ENCODE measurements around the gene WDR41. TPM values are rescaled to one million over a fixed set of nuclear protein-coding genes. Genes with fewer than 3 reads are reported as not detected.
"Not testable (repeated sequence)": the region's sequence is repeated elsewhere in the genome, so short reads cannot be mapped to it uniquely, and the experiment has no call there.

Gene WDR41
- total and polyA plus RNA-seq, 9 of the 15 experiments (the other 6 are each of a cell fraction or from before 2014, with no cell fraction given): 33.6 to 67.2 (median 55.5) TPM

DNA sequence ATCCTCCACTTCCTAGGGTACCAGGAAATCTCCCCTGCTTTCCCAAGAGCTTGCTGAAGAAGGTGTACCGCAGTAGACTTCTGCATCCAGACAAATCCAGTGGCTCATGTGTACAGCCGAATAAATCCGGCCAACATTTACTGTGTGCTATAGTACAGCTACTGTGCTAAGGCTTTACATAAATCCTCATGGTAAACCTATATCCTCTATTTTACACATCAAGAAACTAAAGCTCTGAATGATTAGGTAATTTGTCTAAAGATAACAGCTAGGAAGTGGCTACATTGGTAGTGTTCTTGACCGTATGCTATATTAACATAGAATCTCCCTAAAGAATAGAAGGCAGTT is 511 bp upstream of the WDR41 start:
- peaks cover 4 to 5% of the 10 kb centered on the region in 2 experiments; a peak in 1 of 5 replicates for H3K4me1 ChIP-seq (replicated peaks in 1 of 2; ENCODE audit: control insufficient read depth in 2 of 2, insufficient read depth in 2 of 2, low read length in 2 of 2)
- H3K9me1 ChIP-seq (ENCODE audit: control insufficient read depth, insufficient read depth, low read length): no peaks in the 10 kb centered on the region
- H3K4me3 ChIP-seq: peak overlapping the region; percentile 66
- BruUV-seq (replicated peaks): no TSS peak
- in situ Hi-C loops (cut with MboI) (no loop called here), intact Hi-C loops (cut with micrococcal nuclease) (loop anchor here (1.0 to 5.0 kb wide), 2 partner anchors 348 to 625 kb away; no protein-coding TSS in a partner anchor)
- ATAC-seq (no peak), FAIRE-seq (no peak), DNase-seq (ENCODE audit: extremely low read depth in 1 of 4, low spot score in 3 of 4) (no peak)
- peaks cover 21% of the 10 kb centered on the region for H3K79me2 ChIP-seq (ENCODE audit: control insufficient read depth, insufficient read depth, low read length)
- H3K9me3 ChIP-seq (replicated peaks; ENCODE audit: control insufficient read depth, insufficient read depth, low read depth, low read length): no peaks in the 10 kb centered on the region
- ChIA-PET POLR2A (interaction anchor here (0.5 to 1.4 kb wide), 7 partner anchors 8 to 1967 kb away, joined by 3 read pairs; partner anchors contain the start of gene AP3B1), CTCF (ENCODE audit: low intra/inter-chr PET ratio) (no interaction called here)
- TF ChIP-seq, protein P1, sequence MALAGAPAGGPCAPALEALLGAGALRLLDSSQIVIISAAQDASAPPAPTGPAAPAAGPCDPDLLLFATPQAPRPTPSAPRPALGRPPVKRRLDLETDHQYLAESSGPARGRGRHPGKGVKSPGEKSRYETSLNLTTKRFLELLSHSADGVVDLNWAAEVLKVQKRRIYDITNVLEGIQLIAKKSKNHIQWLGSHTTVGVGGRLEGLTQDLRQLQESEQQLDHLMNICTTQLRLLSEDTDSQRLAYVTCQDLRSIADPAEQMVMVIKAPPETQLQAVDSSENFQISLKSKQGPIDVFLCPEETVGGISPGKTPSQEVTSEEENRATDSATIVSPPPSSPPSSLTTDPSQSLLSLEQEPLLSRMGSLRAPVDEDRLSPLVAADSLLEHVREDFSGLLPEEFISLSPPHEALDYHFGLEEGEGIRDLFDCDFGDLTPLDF (CRISPR knock-in tag; IDR thresholded peaks at IDR 0.05): no peak
- no peaks in the 10 kb centered on the region for H4K20me1 ChIP-seq (replicated peaks; ENCODE audit: control insufficient read depth, insufficient read depth, low read length)
- 0 out of 4 replicates have a peak overlapping the region, but pooled peaks of 1 of the 2 experiments have one; percentile 96 for H3K9ac ChIP-seq (ENCODE audit: insufficient read depth in 1 of 2, low read depth in 2 of 2, low read length in 2 of 2)
- peak overlapping the region; percentile 89 for H2AFZ ChIP-seq (ENCODE audit: low read depth, low read length)
- WGBS (ENCODE audit: insufficient coverage, low coverage, missing lambda C conversion rate): 17% methylated on average over 4 of the region's 4 CpGs
- H3K36me3 ChIP-seq (ENCODE audit: control insufficient read depth, insufficient read depth, low read length): peaks cover 7% of the 10 kb centered on the region; the same call in 2 of the 3 replicates
- H3K27me3 ChIP-seq (ENCODE audit: control insufficient read depth in 2 of 2, insufficient read depth in 2 of 2, low read length in 2 of 2): no peaks in the 10 kb centered on the region
- no peak overlapping the region for H3K27ac ChIP-seq (ENCODE audit: extremely low read depth, low read depth, low read length)
- H3K4me2 ChIP-seq (ENCODE audit: insufficient read depth, low read length): no peak overlapping the region

DNA sequence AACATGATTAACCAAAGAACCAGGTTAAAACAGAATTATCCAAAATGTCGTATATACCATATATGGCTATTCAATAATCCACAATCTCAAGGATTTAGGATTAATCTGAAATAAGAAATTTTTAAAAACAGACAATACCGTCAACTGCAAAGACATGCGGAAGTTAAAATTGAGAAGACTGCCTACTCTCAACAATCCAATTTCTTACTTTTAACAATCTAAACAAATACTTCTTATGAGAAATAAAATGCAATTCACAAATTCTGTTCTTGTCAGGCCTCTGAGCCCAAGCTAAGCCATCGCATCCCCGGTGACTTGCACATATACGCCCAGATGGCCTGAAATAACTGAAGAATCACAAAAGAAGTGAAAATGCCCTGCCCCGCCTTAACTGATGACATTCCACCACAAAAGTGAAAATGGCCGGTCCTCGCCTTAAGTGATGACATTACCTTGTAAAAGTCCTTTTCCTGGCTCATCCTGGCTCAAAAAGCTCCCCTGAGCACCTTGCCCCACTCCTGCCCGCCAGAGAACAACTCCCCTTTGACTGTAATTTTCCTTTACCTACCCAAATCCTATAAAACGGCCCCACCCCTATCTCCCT is 1.3 kb downstream of the WDR41 start:
- in situ Hi-C loops (cut with MboI); H3K9me1 ChIP-seq (ENCODE audit: control insufficient read depth, insufficient read depth, low read length); CTCF ChIA-PET (ENCODE audit: low intra/inter-chr PET ratio); BruUV-seq (replicated peaks); H3K4me1 ChIP-seq (replicated peaks in 1 of 2; ENCODE audit: control insufficient read depth in 2 of 2, insufficient read depth in 2 of 2, low read length in 2 of 2); H4K20me1 ChIP-seq (replicated peaks; ENCODE audit: control insufficient read depth, insufficient read depth, low read length); H3K27me3 ChIP-seq (ENCODE audit: control insufficient read depth in 2 of 2, insufficient read depth in 2 of 2, low read length in 2 of 2); H3K9me3 ChIP-seq (replicated peaks; ENCODE audit: control insufficient read depth, insufficient read depth, low read depth, low read length); FAIRE-seq: not testable (repeated sequence)
- H3K36me3 ChIP-seq (ENCODE audit: control insufficient read depth, insufficient read depth, low read length): peaks cover 11% of the 10 kb centered on the region
- intact Hi-C loops (cut with micrococcal nuclease): loop anchor here (5.0 kb wide), 1 partner anchor 624 kb away; no protein-coding TSS in a partner anchor
- H3K4me3 ChIP-seq: peak overlapping the region; percentile 66
- DNase-seq (ENCODE audit: extremely low read depth in 1 of 4, low spot score in 3 of 4) (peak in 1 of 4 experiments; percentile 36), ATAC-seq (0 out of 3 replicates have a peak, but pooled peaks have one; percentile 6)
- peak overlapping the region; percentile 89 for H2AFZ ChIP-seq (ENCODE audit: low read depth, low read length)
- H3K27ac ChIP-seq (ENCODE audit: extremely low read depth, low read depth, low read length): peak overlapping the region; percentile 78
- H3K4me2 ChIP-seq (ENCODE audit: insufficient read depth, low read length): peak overlapping the region; percentile 82
- peaks cover 21% of the 10 kb centered on the region for H3K79me2 ChIP-seq (ENCODE audit: control insufficient read depth, insufficient read depth, low read length)
- peak overlapping the region in 1 of 2 experiments; percentile 86; a peak in 3 of 4 replicates for H3K9ac ChIP-seq (ENCODE audit: insufficient read depth in 1 of 2, low read depth in 2 of 2, low read length in 2 of 2)
- 6% methylated on average over 10 of the region's 11 CpGs for WGBS (ENCODE audit: insufficient coverage, low coverage, missing lambda C conversion rate)
- POLR2A ChIA-PET: interaction anchor here (1.0 kb wide), 1 partner anchor 336 kb away, joined by 3 read pairs; no protein-coding TSS in a partner anchor
- TF ChIP-seq RBFOX2 (IDR thresholded peaks at IDR 0.05; ENCODE audit: low read depth, low read length) (0 out of 2 replicates have a peak, but pooled peaks have one; percentile 17), ZNF316 (IDR thresholded peaks at IDR 0.05) (peak; percentile 55), NFE2 (IDR thresholded peaks at IDR 0.05; ENCODE audit: low read depth) (peak; percentile 67), NFRKB (IDR thresholded peaks at IDR 0.05; ENCODE audit: low read depth) (peak; percentile 50; the same call in 1 of the 2 replicates), MAFG (tag; conservative IDR thresholded peaks at IDR 0.05) (peak; percentile 53), SMARCC2 (IDR thresholded peaks at IDR 0.05; ENCODE audit: low read depth) (0 out of 2 replicates have a peak, but pooled peaks have one; percentile 20), TAF1 (IDR thresholded peaks at IDR 0.05; ENCODE audit: control insufficient read depth, extremely low read depth, insufficient read depth, low read length, severe bottlenecking) (peak; percentile 43), YY1 (IDR thresholded peaks at IDR 0.05; ENCODE audit: borderline replicate concordance in 1 of 3, control insufficient read depth in 1 of 3, extremely low read depth in 1 of 3, insufficient read depth in 3 of 3, insufficient read length in 1 of 3, insufficient replicate concordance in 2 of 3, low read depth in 1 of 3, low read length in 2 of 3) (peak in 2 of 3 experiments; percentile 25 to 76), EP400 (IDR thresholded peaks at IDR 0.05) (peak; percentile 19; the same call in 1 of the 2 replicates), CTBP1 (IDR thresholded peaks at IDR 0.05; ENCODE audit: borderline replicate concordance) (peak; percentile 66; the same call in 1 of the 2 replicates), TEAD1 (CRISPR knock-in tag; IDR thresholded peaks at IDR 0.05) (peak in 1 of 2 experiments; percentile 81; a peak in 2 of 4 replicates), C11orf30 (IDR thresholded peaks at IDR 0.05; ENCODE audit: low read depth) (peak; percentile 44; the same call in 1 of the 2 replicates), SOX6 (IDR thresholded peaks at IDR 0.05) (0 out of 2 replicates have a peak, but pooled peaks have one; percentile 14)

Data from K562 (cell line).